NCI-H2107 (cell line): ENCODE measurements around the gene FKBP15.
"Not testable (repeated sequence)": the region's sequence is repeated elsewhere in the genome, so short reads cannot be mapped to it uniquely, and the experiment has no call there.

Experiments
- DNase-seq: peaks from one replicate; lab custom pipeline; 2025; lab: John Stamatoyannopoulos, UW

FKBP15 gene

GRCh38 chr9:113149561-113149960 lies 71.5 kb downstream of the FKBP15 start:
- DNase-seq: not testable (repeated sequence)

DNA sequence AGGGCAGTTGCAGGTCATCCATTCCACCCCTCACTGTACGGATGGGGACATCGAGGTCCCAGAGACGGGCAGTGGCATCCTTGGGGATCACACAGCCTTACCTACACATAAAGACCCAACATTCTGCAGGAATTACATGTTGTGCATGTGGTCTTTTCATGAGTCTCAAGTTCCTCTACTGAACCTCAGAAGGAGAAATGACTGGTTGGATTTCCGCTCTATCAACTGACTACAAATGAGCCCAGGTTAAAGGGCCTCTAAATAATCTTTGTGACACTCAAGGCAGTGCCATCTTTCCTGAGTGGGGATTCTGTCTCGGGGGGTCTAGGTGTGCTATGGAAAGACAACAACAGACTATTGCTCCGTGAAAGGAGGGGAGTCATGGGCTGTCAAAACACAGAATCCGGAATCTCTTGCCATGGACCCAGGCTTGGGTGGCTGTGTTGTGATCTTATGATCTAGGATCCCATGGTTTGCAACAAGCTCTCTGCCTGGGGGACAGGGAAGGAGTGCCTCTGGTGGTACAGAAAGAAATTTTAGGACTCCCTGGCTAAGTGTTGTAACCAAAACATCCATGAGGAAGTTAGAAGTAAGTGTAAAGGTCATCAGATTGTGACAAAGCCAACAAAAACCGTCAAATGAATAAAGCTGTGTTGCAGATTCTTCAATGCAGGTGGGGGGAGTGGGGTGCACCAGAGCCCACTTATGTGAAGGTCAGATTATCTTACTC lies 72.1 kb downstream of the FKBP15 start:
- DNase-seq: no peak

DNA sequence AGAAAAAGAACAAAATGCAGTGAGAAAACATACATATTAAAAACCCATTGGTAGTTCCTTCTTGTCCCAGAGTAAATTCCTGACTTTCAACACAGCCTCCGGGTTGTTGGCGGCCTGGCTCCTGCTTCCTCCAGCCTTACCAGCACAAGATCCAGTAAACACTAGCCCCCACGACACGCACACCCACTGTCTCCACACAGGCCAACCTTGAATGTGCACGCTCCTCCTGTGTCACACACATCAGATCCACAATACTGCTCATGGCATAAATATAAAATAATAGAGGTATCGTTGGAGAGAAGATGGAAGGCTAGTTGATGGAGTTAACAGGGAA lies 72.7 kb downstream of the FKBP15 start:
- no peak for DNase-seq

DNA sequence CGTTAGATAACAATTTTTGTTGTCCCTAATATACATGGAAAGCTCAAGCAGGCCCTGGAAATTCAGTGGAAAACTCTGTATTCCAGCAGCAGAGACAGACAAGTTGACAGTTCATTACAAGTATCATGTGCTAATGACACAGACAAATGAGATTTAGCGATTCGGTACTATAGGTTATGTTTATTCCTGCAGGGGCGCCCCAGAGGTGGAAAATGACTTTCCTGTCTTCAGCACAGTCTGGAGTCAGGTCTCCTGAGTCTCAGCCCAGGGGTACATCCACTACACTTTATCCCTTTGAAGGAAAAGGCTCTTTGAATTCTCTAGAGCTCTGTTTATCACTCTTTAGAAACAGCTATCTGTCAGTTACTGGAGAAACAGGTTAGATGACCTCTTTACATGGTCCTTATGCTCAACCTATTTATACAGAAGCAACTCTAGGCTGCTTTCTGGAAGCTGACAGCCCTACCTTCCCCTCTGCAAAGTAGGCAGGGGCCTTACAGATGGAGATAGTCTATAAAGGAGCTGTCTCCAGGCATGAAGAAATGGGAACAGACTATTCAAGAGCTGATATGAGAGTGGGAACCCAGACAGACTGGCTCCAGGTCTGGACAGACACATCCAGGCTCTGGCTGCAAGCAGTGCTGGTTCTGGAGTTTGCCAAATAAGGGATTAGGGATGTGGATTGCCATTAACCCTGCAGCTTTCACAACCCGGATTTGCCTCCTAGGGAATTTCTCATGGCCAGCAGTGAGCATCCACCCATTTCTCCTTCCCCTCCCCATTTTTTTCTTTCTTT lies 77.4 kb downstream of the FKBP15 start:
- no peak for DNase-seq

DNA sequence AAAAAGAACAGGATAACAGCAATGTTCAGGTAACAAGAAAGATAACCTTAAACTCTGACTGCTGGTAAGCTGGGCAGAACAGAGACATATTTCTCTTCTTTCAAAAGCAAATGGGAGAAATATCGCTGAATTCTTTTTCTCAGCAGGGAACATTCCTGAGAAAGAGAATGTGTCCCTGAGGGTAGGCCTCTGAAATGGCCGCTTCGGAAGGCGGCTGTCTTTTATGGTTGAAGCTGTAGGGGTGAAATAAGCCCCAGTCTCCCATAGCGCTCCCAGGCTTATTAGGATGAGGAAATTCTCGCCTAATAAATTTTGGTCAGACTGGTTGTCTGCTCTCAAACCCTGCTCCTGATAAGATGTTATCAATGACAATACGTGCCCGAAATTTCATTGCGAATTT lies 80.2 kb downstream of the FKBP15 start:
- DNase-seq: not testable (repeated sequence)

GRCh38 chr9:113139953-113140352 lies 81.1 kb downstream of the FKBP15 start:
- no peak for DNase-seq

DNA sequence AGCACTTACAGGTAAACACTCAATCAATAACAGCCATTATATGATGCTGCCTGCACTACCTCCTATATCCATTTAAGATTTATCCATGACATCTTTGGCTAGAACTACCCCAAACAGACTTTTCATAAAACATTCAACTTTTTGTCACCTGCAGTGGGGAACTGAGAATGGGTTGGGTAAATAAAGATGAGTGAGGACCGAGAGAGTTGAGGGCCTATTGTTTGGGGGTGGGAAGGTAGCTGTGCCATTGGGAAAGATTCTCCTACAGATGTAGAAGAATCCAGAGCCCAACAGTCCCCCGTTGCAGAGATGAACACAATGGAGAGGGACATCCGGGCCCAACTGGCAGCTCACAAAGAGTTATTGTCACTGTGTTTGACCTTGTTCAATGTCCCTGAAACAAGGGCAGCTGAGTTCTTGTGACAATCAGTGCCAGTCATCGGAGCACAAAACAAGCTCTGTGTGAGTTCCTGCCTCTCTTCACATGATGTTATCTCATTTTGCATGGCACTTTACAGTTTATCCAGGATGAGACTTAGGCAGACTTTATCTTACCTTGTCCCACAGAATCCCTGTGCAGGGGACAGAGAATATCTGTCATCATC lies 81.8 kb downstream of the FKBP15 start:
- DNase-seq: no peak

DNA sequence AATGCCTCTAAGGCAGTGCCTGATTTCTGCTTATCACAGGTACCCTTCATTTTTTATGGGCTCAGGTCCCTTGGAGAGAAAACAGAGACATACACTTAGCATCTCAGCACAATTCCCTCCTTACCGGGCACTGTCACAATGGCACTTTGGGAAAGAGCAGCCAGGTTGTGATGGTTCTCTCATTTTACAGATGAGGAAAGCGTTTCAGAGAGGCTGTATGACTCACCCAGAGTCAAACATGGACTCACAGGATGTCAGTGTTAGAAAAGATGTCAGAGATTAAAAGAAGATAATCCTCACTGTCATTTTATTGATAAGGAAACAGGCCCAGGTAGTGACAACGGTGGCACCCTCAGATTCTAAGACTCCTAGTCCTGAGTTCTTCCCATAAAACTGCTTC lies 82.3 kb downstream of the FKBP15 start:
- DNase-seq: no peak

- no peak for DNase-seq
These were observed 83.6 kb downstream of the FKBP15 start for GRCh38 chr9:113137196-113138168.

GRCh38 chr9:113131689-113132151 lies 89.4 kb downstream of the FKBP15 start:
- no peak for DNase-seq

- no peak for DNase-seq
These were observed 91.2 kb downstream of the FKBP15 start for GRCh38 chr9:113129884-113130283.

DNA sequence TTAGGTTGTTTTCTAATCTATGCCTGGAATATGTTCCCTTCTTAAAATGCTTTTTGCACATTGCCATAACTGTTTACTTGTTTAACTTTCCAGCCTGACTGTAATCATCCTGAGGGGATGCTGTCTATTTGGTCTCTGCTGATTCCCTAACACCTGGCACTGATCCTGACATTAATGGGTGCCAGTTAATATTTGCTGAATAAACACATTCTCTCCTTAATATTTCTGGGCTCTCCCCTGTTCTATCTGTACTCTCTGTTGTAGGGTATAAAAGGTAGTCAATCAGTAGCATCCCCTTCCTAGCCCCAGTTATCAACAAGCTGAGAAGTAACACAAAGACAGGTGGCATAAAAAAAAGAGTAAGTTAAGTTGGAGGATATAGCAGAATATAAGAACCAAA lies 91.6 kb downstream of the FKBP15 start:
- no peak for DNase-seq

DNA sequence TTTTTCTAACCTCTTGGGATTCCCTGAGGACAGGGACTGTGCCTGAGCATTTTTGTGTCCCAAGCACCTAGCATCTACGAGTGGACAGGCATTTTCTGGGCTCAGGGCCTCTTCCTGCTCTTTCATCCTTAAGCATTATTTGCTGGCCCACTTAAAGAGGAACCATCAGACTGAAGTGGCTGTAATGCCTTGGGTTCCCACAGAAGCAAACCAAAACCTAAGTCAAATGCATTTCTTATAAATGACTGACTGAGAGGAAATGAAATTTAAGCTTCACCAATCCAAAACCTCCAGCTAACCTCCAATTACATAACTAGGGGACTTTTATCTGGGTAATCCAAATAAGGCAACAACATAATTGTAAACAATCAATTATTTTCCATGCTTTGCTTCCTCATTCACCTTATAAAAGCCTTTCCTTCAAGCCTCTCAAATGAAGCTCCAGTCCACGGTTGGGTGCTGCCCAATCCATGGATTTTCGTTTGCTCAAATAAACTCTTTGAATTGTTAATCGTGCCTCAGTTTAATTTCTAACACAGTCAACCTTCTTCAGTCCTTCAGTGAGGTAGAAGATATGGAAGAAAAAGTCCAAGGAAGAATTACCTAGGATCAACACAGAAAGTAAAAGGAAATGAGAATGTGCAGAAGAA lies 95.6 kb downstream of the FKBP15 start:
- no peak for DNase-seq

GRCh38 chr9:113118829-113119228 lies 102.2 kb downstream of the FKBP15 start:
- not testable (repeated sequence) for DNase-seq
